ENCODE results near the gene CCDC149.

DNA sequence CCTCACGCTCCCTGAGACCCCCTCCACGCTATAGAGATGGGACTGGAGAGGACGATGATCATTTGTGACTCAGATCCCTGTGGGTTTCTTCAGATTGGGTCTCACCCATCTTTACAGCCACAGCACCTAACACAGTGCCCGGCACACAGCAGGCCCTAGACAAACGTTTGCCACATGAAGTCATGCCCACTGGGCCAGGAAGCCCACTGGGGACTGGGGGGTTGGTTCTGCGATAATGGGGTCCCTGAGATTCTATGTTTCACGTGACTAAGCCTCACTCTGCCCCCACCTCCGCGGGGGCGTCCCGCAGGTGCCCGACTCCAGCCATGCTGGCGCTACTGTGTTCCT is 113.7 kb downstream of the CCDC149 start:
- TF ChIP-seq CTCF (IDR thresholded peaks at IDR 0.05; ENCODE audit: insufficient read depth, low read length), result no peak
- no peak for TF ChIP-seq POLR2AphosphoS5 (IDR thresholded peaks at IDR 0.05; ENCODE audit: low read depth)
